H1 (cell line): ENCODE measurements around the gene MRPS18B. TPM values are rescaled to one million over a fixed set of nuclear protein-coding genes. Genes with fewer than 3 reads are reported as not detected.
A peak's percentile ranks its signal among the peaks of the same experiment; 100 is the strongest.

Experiments used
- ASH2L ChIP-seq: fragments of 200-600, 300-600 bp; sonication (generic); IDR thresholded peaks from one replicate; pipeline ENCODE4 v1.7.1; 2017; ENCODE audit warnings: low read length
- BACH1 ChIP-seq: IDR thresholded peaks from 2 replicates; pipeline ENCODE4 v1.6.1; 2012; ENCODE audit warnings: low read length, improper control_type of control experiment
- CEBPB ChIP-seq: IDR thresholded peaks from 2 replicates; pipeline ENCODE4 v1.6.1; 2012; ENCODE audit warnings: low read depth, low read length
- GABPA ChIP-seq: IDR thresholded peaks from 2 replicates; pipeline ENCODE4 v1.6.1; 2011; ENCODE audit warnings: mild to moderate bottlenecking, low read length, moderate library complexity, borderline replicate concordance; ENCODE audit not compliant: insufficient read depth
- KDM5A ChIP-seq: fragments of 200-600 bp; IDR thresholded peaks from 2 replicates; pipeline ENCODE4 v1.7.1; 2012; ENCODE audit warnings: mild to moderate bottlenecking, low read length, inconsistent platforms, mixed read lengths
- NANOG ChIP-seq: IDR thresholded peaks from 2 replicates; pipeline ENCODE4 v1.6.1; 2011; ENCODE audit warnings: low read length, low read depth, mild to moderate bottlenecking, inconsistent platforms; ENCODE audit not compliant: insufficient read depth, poor library complexity, severe bottlenecking
- PHF8 ChIP-seq: fragments of 200-600 bp; sonication (generic); conservative IDR thresholded peaks from 2 replicates; pipeline ENCODE4 v1.7.1; 2012; ENCODE audit warnings: low read depth, mild to moderate bottlenecking, inconsistent platforms, low read length, moderate library complexity
- POLR2A ChIP-seq, 2 experiments: IDR thresholded peaks; 1 replicate in 1 of 2; 2 replicates in 1 of 2; pipeline ENCODE4 v1.6.1; 2011; ENCODE audit warnings: low read depth in 2 of 2, low read length in 2 of 2, mild to moderate bottlenecking in 2 of 2; ENCODE audit errors: control extremely low read depth in 1 of 2
- POLR2AphosphoS5 ChIP-seq: IDR thresholded peaks from 2 replicates; pipeline ENCODE4 v1.6.1; 2011; ENCODE audit warnings: low read depth, low read length
- RAD21 ChIP-seq, 2 experiments: IDR thresholded peaks in 1 of 2; conservative IDR thresholded peaks in 1 of 2; 2 replicates each; pipeline ENCODE4 v1.6.1; 2011; ENCODE audit warnings: low read depth in 2 of 2, low read length in 2 of 2, improper control_type of control experiment in 1 of 2, inconsistent platforms in 1 of 2, mild to moderate bottlenecking in 1 of 2, moderate library complexity in 1 of 2
- RXRA ChIP-seq: IDR thresholded peaks from 2 replicates; pipeline ENCODE4 v1.6.1; 2011; ENCODE audit warnings: low read depth, mild to moderate bottlenecking, low read length, moderate library complexity; ENCODE audit not compliant: insufficient read depth
- SAP30 ChIP-seq: fragments of 300-600 bp; sonication (generic); IDR thresholded peaks from 2 replicates; pipeline ENCODE4 v1.7.1; 2012; ENCODE audit warnings: low read length, moderate library complexity, mild to moderate bottlenecking, inconsistent platforms; ENCODE audit not compliant: insufficient read depth, insufficient replicate concordance
- SRF ChIP-seq: IDR thresholded peaks from 2 replicates; pipeline ENCODE4 v1.6.1; 2011; ENCODE audit warnings: mild to moderate bottlenecking, low read depth, low read length, moderate library complexity
- YY1 ChIP-seq: IDR thresholded peaks from 2 replicates; pipeline ENCODE4 v1.6.1; 2011; ENCODE audit warnings: low read depth, mild to moderate bottlenecking, low read length
- polyA plus RNA-seq, 7 experiments: library from polyadenylated mRNA; depleted of rRNA in 3 of 7; stranded (reverse) in 5 of 7; unstranded in 2 of 7; fragments of >200 nt in 5 of 7; fragments of 200-250 nt in 2 of 7; gene quantifications; 1 replicate in 5 of 7; 2 replicates in 1 of 7; 4 replicates in 1 of 7; pipeline versions ENCODE4 v1.2.1 to v1.2.3, GENCODE V29; 2011 to 2013; ENCODE audit warnings: missing spikeins in 2 of 7, mixed read lengths in 2 of 7
- total RNA-seq: library from RNA; stranded (reverse); fragmentation: NEBNext Ultra II Directional; extraction: Animal tissue kit (Norgen Biotek cat#: 25700); gene quantifications from 2 replicates; pipeline ENCODE4 v1.2.1, GENCODE V29; 2021
- TF ChIP-seq, protein P1 (sequence below), 3 experiments: IDR thresholded peaks; 1 replicate in 2 of 3; 2 replicates in 1 of 3; pipeline versions ENCODE4 v1.5.1 to v1.6.1; 2011; ENCODE audit warnings: low read length in 3 of 3, mild to moderate bottlenecking in 3 of 3, inconsistent platforms in 2 of 3, low read depth in 1 of 3, moderate library complexity in 1 of 3; ENCODE audit not compliant: insufficient read depth in 1 of 3; ENCODE audit errors: control extremely low read depth in 1 of 3

Gene MRPS18B
- total and polyA plus RNA-seq, 2 of the 8 experiments (the other 6 are each of a cell fraction or from before 2014, with no cell fraction given): 57.8 to 83.3 TPM

DNA sequence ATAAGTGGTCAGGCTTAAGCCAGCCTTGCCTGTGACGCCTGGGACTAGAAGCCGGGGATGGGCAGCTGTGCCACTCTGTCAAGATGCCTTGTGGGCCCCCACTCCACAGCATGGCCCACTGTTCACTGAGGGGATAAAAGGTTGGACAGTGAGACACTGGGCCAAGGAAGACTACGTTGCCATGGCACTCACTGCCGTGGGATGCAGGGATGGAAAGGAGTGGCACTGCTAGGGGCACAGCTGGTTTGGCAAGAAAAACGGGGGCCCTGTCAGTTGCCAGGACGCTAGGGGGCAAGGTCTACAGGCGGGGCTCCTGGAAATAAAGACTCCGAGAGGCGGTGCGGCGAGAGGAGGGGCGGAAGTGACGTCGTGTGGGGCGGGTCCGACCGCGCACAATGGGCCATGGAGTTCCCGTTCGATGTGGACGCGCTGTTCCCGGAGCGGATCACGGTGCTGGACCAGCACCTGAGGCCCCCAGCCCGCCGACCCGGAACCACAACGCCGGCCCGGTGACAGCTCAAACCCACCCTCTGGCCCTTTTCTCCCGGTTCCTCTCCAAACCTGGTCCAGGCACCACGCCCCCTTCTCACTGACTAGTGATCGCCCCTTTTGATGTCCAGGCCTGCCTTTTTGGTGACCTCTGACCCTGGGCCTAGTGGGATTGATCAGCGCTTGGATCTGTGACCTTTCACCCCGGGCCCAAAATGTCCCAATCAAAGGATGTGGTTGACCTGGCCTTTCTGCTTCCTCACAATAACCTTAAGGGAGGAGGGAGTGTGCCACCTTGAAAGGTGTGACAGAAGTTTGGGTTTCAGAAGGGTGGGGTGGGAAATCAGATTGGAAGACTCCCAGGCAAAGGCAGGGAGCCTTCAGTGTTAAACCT is 9.1 kb downstream of the MRPS18B start, which contains the start of gene ATAT1 (continued):
- TF ChIP-seq RAD21 (IDR thresholded peaks at IDR 0.05 in 1 of 2, conservative IDR thresholded peaks at IDR 0.05 in 1 of 2; ENCODE audit: low read depth in 2 of 2, low read length in 2 of 2) (peak in 1 of 2 experiments; percentile 29; a peak in 2 of 4 replicates), BACH1 (no peak), POLR2A (IDR thresholded peaks at IDR 0.05; ENCODE audit: control extremely low read depth in 1 of 2, low read depth in 2 of 2, low read length in 2 of 2) (peak; percentile 62 to 93), CEBPB (no peak), POLR2AphosphoS5 (peak; percentile 89), YY1 (peak; percentile 30; the same call in 1 of the 2 replicates), PHF8 (peak; percentile 76), RXRA (no peak), ASH2L (no peak), GABPA (peak; percentile 84), NANOG (no peak), SRF (no peak), KDM5A (0 out of 2 replicates have a peak, but pooled peaks have one; percentile 42), SAP30 (peak; percentile 75)
- TF ChIP-seq, protein P1, sequence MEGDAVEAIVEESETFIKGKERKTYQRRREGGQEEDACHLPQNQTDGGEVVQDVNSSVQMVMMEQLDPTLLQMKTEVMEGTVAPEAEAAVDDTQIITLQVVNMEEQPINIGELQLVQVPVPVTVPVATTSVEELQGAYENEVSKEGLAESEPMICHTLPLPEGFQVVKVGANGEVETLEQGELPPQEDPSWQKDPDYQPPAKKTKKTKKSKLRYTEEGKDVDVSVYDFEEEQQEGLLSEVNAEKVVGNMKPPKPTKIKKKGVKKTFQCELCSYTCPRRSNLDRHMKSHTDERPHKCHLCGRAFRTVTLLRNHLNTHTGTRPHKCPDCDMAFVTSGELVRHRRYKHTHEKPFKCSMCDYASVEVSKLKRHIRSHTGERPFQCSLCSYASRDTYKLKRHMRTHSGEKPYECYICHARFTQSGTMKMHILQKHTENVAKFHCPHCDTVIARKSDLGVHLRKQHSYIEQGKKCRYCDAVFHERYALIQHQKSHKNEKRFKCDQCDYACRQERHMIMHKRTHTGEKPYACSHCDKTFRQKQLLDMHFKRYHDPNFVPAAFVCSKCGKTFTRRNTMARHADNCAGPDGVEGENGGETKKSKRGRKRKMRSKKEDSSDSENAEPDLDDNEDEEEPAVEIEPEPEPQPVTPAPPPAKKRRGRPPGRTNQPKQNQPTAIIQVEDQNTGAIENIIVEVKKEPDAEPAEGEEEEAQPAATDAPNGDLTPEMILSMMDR (IDR thresholded peaks at IDR 0.05; ENCODE audit: control extremely low read depth in 1 of 3, insufficient read depth in 1 of 3, low read depth in 1 of 3, low read length in 3 of 3): peak; percentile 37 to 57 (median 44)
